ENCODE data around the gene PPP1R7. TPM values are rescaled to one million over a fixed set of nuclear protein-coding genes. Genes with fewer than 3 reads are reported as not detected.
A peak's percentile ranks its signal among the peaks of the same experiment; 100 is the strongest.

PPP1R7 gene
- total RNA-seq, 2 experiments from 2014 or later = 36.4 to 38.2 TPM

DNA sequence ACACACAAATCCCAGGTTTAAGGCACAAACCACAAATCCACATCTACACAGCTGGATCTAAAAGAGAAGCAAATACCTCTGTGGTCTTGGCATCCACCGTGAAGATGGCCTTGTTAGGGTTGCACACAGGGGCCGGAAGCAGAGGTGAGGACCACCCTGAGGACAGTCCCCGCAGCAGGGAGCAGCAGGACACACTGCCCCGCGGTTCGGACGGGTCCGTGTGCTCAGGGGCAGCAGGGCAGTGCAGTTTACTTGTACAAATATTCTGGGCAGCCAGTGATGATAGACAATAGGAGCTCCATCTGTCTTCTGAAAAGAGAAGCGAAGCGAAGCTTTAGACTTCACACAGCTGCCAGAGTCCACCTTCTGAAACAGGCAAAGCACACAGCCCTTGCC lies 9.8 kb upstream of the PPP1R7 start:
- Histone ChIP-seq H3K27me3 (ENCODE audit: control insufficient read depth in 1 of 2, insufficient read depth in 2 of 2, low read length in 2 of 2) (no peaks in the 10 kb centered on the region), H3K36me3 (ENCODE audit: insufficient read depth, low read length) (peaks cover 60% of the 10 kb centered on the region), H3K4me3 (ENCODE audit: low read length) (no peak overlapping the region), H3K9me3 (ENCODE audit: control insufficient read depth in 1 of 2, insufficient read depth in 1 of 2, low read length in 2 of 2) (no peaks in the 10 kb centered on the region), H3K4me1 (ENCODE audit: insufficient read depth, low read length) (no peaks in the 10 kb centered on the region), H3K27ac (ENCODE audit: low read depth in 1 of 2, low read length in 2 of 2) (no peak overlapping the region)
- intact Hi-C loops (cut with DNase I, micrococcal nuclease) = no loop called here
- TF ChIP-seq, protein P1, sequence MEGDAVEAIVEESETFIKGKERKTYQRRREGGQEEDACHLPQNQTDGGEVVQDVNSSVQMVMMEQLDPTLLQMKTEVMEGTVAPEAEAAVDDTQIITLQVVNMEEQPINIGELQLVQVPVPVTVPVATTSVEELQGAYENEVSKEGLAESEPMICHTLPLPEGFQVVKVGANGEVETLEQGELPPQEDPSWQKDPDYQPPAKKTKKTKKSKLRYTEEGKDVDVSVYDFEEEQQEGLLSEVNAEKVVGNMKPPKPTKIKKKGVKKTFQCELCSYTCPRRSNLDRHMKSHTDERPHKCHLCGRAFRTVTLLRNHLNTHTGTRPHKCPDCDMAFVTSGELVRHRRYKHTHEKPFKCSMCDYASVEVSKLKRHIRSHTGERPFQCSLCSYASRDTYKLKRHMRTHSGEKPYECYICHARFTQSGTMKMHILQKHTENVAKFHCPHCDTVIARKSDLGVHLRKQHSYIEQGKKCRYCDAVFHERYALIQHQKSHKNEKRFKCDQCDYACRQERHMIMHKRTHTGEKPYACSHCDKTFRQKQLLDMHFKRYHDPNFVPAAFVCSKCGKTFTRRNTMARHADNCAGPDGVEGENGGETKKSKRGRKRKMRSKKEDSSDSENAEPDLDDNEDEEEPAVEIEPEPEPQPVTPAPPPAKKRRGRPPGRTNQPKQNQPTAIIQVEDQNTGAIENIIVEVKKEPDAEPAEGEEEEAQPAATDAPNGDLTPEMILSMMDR (IDR thresholded peaks at IDR 0.05) = no peak
- Mint-ChIP-seq H3K27ac (no peak overlapping the region), H3K4me3 (no peak overlapping the region), H3K27me3 (no peaks in the 10 kb centered on the region), H3K4me1 (ENCODE audit: low read depth) (no peaks in the 10 kb centered on the region), H3K36me3 (ENCODE audit: low read depth) (peaks cover 53% of the 10 kb centered on the region), H3K9me3 (no peaks in the 10 kb centered on the region)
- CTCF ChIA-PET = no interaction called here
- no peak for ATAC-seq (ENCODE audit: poor library complexity)
- POLR2A ChIA-PET = no interaction called here
- DNase-seq = no peak

DNA sequence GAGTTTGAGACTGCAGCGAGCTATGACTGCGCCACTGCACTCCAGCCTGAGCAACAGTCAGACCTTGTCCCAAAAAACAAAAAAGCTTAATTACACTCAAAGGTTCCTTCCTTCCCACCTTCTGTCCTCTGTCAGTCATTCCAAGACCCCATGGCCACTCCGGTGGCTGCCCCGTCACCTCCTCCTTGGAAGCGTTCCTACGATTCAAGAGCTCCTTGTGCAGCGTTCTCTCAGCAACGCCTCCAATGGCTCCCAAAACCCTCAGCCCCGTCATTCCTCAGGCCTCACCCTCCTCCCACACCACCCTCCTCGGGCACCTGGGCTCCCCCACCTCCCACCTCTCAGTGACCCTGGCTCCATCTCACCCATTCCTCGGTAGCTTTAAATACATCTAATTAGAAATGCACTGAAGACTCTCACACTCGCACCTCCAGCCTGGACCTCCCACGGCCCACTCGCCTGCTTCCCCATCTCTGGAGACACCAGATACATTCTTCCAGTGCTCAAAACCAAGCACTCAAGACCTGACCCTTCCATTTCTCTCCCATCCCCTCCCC lies 9.0 kb upstream of the PPP1R7 start:
- intact Hi-C loops (cut with DNase I, micrococcal nuclease) = no loop called here
- ChIA-PET CTCF (no interaction called here), POLR2A (no interaction called here)
- Histone ChIP-seq H3K9me3 (ENCODE audit: control insufficient read depth in 1 of 2, insufficient read depth in 1 of 2, low read length in 2 of 2) (no peaks in the 10 kb centered on the region), H3K27me3 (ENCODE audit: control insufficient read depth in 1 of 2, insufficient read depth in 2 of 2, low read length in 2 of 2) (no peaks in the 10 kb centered on the region), H3K4me1 (ENCODE audit: insufficient read depth, low read length) (no peaks in the 10 kb centered on the region), H3K36me3 (ENCODE audit: insufficient read depth, low read length) (peaks cover 51% of the 10 kb centered on the region), H3K4me3 (ENCODE audit: low read length) (no peak overlapping the region), H3K27ac (ENCODE audit: low read depth in 1 of 2, low read length in 2 of 2) (no peak overlapping the region)
- Mint-ChIP-seq H3K4me3 (no peak overlapping the region), H3K27ac (no peak overlapping the region), H3K36me3 (ENCODE audit: low read depth) (peaks cover 44% of the 10 kb centered on the region), H3K9me3 (no peaks in the 10 kb centered on the region), H3K4me1 (ENCODE audit: low read depth) (no peaks in the 10 kb centered on the region), H3K27me3 (no peaks in the 10 kb centered on the region)
- TF ChIP-seq, protein P1 (IDR thresholded peaks at IDR 0.05) = no peak
- DNase-seq = no peak
- ATAC-seq (ENCODE audit: poor library complexity) = no peak

DNA sequence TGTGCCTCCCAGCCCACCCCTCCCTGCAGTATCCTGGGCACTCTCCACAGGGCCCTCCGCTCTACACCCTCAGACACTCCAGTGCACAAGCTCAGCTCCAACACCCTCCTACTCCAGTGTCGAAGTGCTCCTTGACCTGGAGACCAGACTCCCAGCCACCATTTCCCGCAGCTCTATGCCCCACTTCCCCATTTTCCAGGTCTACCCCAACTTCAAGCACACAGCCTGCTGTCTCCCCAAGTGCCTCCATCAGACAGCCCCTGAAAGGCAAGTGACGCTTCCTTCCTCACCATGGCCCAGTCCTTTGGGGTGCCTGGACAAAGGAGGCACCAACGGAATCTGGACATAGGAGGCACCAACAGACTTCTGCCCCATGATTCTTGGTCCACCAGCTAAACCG lies 8.2 kb upstream of the PPP1R7 start:
- Histone ChIP-seq H3K4me1 (ENCODE audit: insufficient read depth, low read length) (no peaks in the 10 kb centered on the region), H3K4me3 (ENCODE audit: low read length) (no peak overlapping the region), H3K27ac (ENCODE audit: low read depth in 1 of 2, low read length in 2 of 2) (no peak overlapping the region), H3K36me3 (ENCODE audit: insufficient read depth, low read length) (peaks cover 44% of the 10 kb centered on the region), H3K9me3 (ENCODE audit: control insufficient read depth in 1 of 2, insufficient read depth in 1 of 2, low read length in 2 of 2) (no peaks in the 10 kb centered on the region), H3K27me3 (ENCODE audit: control insufficient read depth in 1 of 2, insufficient read depth in 2 of 2, low read length in 2 of 2) (no peaks in the 10 kb centered on the region)
- DNase-seq (peak in 1 of 14 experiments; percentile 2), ATAC-seq (ENCODE audit: poor library complexity) (no peak)
- Mint-ChIP-seq H3K4me1 (ENCODE audit: low read depth) (no peaks in the 10 kb centered on the region), H3K36me3 (ENCODE audit: low read depth) (peaks cover 38% of the 10 kb centered on the region), H3K27me3 (no peaks in the 10 kb centered on the region), H3K4me3 (no peak overlapping the region), H3K27ac (no peak overlapping the region), H3K9me3 (no peaks in the 10 kb centered on the region)
- ChIA-PET CTCF (no interaction called here), POLR2A (no interaction called here)
- TF ChIP-seq, protein P1 (IDR thresholded peaks at IDR 0.05) = no peak
- intact Hi-C loops (cut with DNase I, micrococcal nuclease) = no loop called here

Measured in CD4-positive, alpha-beta T cell (primary cell).